ENCODE data around the gene KLRK1.

DNA sequence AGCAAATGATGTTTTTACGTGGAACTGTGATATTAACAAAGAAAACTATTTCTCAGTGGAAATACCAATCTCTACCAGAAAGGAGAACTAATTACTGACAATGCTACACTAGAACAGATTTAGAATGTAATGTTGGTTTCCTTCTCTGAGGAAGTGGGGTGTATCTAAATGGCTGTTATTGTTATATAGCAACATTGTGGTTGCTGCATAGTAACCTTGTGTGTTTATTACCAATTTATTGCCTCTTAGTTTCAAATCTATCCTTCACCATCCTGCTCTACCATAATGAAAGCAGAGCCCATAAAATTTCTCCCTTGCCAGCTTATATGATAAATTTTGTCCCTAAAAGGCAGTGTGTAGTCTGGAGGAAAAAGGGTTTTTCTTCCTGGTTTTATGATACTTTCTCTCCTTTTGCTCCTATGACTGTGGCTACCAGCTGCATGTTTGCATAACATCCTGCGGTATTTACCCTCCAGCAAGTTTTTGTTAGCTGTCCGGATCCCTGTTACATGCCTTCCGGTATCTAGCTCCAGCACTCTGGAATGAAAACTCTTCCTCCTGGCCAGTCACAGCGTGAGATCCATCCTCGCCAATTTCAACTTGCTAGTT lies 5.7 kb upstream of the KLRK1 start:
- no peak for TF ChIP-seq POLR2A (IDR thresholded peaks at IDR 0.05; ENCODE audit: low read depth, low read length)
- TF ChIP-seq, protein P1, sequence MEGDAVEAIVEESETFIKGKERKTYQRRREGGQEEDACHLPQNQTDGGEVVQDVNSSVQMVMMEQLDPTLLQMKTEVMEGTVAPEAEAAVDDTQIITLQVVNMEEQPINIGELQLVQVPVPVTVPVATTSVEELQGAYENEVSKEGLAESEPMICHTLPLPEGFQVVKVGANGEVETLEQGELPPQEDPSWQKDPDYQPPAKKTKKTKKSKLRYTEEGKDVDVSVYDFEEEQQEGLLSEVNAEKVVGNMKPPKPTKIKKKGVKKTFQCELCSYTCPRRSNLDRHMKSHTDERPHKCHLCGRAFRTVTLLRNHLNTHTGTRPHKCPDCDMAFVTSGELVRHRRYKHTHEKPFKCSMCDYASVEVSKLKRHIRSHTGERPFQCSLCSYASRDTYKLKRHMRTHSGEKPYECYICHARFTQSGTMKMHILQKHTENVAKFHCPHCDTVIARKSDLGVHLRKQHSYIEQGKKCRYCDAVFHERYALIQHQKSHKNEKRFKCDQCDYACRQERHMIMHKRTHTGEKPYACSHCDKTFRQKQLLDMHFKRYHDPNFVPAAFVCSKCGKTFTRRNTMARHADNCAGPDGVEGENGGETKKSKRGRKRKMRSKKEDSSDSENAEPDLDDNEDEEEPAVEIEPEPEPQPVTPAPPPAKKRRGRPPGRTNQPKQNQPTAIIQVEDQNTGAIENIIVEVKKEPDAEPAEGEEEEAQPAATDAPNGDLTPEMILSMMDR (conservative IDR thresholded peaks at IDR 0.05; ENCODE audit: low read depth, low read length), result no peak
